ENCODE data around the gene PHB1. TPM values are rescaled to one million over a fixed set of nuclear protein-coding genes. Genes with fewer than 3 reads are reported as not detected.

PHB1 gene
- total RNA-seq, 4 donors from 2014 or later = 83.5 to 114 (median 90.4) TPM

- WGBS, 2 donors = 0 to 1% methylated on average over 10 of the region's 10 CpGs
- Histone ChIP-seq H3K4me3 (peak overlapping the region; percentile 68 to 96 (median 78)), H3K27ac (peak overlapping the region in 2 of 4 donors; percentile 32 to 82), H3K9me3 (no peaks in the 10 kb centered on the region), H3K27me3 (no peaks in the 10 kb centered on the region), H3K36me3 (peaks cover 0 to 39% (median 0%) of the 10 kb centered on the region in 3 donors), H3K4me1 (peaks cover 0 to 26% (median 12%) of the 10 kb centered on the region in 4 donors)
- TF ChIP-seq, protein P1, sequence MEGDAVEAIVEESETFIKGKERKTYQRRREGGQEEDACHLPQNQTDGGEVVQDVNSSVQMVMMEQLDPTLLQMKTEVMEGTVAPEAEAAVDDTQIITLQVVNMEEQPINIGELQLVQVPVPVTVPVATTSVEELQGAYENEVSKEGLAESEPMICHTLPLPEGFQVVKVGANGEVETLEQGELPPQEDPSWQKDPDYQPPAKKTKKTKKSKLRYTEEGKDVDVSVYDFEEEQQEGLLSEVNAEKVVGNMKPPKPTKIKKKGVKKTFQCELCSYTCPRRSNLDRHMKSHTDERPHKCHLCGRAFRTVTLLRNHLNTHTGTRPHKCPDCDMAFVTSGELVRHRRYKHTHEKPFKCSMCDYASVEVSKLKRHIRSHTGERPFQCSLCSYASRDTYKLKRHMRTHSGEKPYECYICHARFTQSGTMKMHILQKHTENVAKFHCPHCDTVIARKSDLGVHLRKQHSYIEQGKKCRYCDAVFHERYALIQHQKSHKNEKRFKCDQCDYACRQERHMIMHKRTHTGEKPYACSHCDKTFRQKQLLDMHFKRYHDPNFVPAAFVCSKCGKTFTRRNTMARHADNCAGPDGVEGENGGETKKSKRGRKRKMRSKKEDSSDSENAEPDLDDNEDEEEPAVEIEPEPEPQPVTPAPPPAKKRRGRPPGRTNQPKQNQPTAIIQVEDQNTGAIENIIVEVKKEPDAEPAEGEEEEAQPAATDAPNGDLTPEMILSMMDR (IDR thresholded peaks at IDR 0.05) = no peak
- no peak for TF ChIP-seq POLR2A (IDR thresholded peaks at IDR 0.05)
- no peak for DNase-seq (ENCODE audit: low spot score in 2 of 2)
Measured at GRCh38 chr17:49414271-49414621, 436 bp downstream of the PHB1 start.

DNA sequence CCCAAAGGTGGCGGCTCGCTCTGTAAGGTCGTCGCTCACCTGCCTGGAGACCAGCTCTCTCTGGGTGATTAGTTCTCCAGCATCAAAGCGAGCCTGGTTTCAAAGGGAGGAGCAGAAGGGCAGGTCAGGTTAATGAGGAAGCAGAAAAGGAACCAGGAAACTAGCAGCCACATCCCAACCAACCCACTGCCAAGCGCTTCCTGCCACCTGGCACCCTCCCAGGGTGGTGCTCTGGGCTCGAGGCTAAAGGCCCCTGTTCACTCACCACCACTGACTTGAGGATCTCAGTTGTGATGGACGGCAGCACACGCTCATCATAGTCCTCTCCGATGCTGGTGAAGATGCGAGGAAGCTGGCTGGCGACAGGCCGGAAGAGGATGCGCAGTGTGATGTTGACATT is 5.6 kb downstream of the PHB1 start:
- DNase-seq (ENCODE audit: low spot score in 2 of 2) = no peak
- H3K36me3 ChIP-seq = peaks cover 0 to 88% (median 8%) of the 10 kb centered on the region in 3 donors

DNA sequence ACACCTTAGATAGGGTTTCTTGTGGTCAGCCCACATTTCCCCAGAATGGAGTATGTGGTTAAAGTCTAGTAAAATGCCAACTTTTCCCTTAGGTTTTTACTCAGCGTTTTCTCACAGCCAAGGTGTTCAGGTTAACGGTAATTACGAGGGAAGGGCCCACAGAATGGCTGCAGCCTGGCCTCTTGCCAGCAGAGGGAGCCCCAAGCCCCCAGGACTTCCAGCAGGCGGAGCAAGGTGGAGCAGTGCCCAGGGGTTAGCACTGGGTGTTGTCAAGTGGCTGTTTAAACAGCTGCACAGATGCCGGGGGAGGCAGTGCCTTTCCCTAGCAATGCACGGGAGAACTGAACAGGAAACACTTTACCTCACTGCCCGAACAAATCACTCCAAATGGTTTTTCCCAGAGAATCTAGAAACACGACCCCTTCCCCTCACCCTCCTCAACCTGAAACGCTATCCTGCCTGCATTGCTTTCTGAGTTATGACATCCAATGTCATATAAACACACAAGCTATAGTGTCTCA is 6.6 kb downstream of the PHB1 start:
- H3K9me3 ChIP-seq = no peaks in the 10 kb centered on the region
- H3K27me3 ChIP-seq = no peaks in the 10 kb centered on the region
- peak; percentile 70 to 74 for DNase-seq (ENCODE audit: low spot score in 2 of 2)
- WGBS, 2 donors = 24 to 32% methylated on average over 9 of the region's 9 CpGs
- H3K36me3 ChIP-seq = peaks cover 0 to 94% (median 8%) of the 10 kb centered on the region in 3 donors
- H3K4me3 ChIP-seq = no peak overlapping the region
- TF ChIP-seq EP300 (IDR thresholded peaks at IDR 0.05) (peak in 1 of 2 donors; percentile 59), POLR2A (IDR thresholded peaks at IDR 0.05) (no peak)
- TF ChIP-seq, protein P1 (IDR thresholded peaks at IDR 0.05) = peak; percentile 52 to 87 (median 77)
- peak overlapping the region; percentile 14 to 72 (median 46) for H3K27ac ChIP-seq
- H3K4me1 ChIP-seq = peaks cover 0 to 36% (median 6%) of the 10 kb centered on the region in 4 donors

More for the DNA sequence above, 5.6 kb downstream of the PHB1 start:
- Histone ChIP-seq H3K9me3 (no peaks in the 10 kb centered on the region), H3K27ac (peak overlapping the region in 3 of 4 donors; percentile 14 to 72 (median 25)), H3K4me1 (peaks cover 0 to 39% (median 11%) of the 10 kb centered on the region in 4 donors), H3K4me3 (no peak overlapping the region), H3K27me3 (no peaks in the 10 kb centered on the region)
- TF ChIP-seq, protein P1 (IDR thresholded peaks at IDR 0.05) = no peak
- TF ChIP-seq POLR2A (IDR thresholded peaks at IDR 0.05) (no peak), EP300 (IDR thresholded peaks at IDR 0.05) (no peak)
- 81 to 84% methylated on average over 14 of the region's 14 CpGs for WGBS, 2 donors

GRCh38 chr17:49407086-49407485 is 7.6 kb downstream of the PHB1 start:
- TF ChIP-seq, protein P1 (IDR thresholded peaks at IDR 0.05) = no peak
- no peak for TF ChIP-seq POLR2A (IDR thresholded peaks at IDR 0.05)
- no peak for TF ChIP-seq EP300 (IDR thresholded peaks at IDR 0.05)
- no peaks in the 10 kb centered on the region for H3K9me3 ChIP-seq
- no peak for DNase-seq (ENCODE audit: low spot score in 2 of 2)
- peaks cover 0 to 40% (median 10%) of the 10 kb centered on the region in 4 donors for H3K4me1 ChIP-seq
- peaks cover 0 to 91% (median 8%) of the 10 kb centered on the region in 3 donors for H3K36me3 ChIP-seq
- H3K27ac ChIP-seq = peak overlapping the region in 2 of 4 donors; percentile 3 to 72
- WGBS, 2 donors = 79 to 86% methylated on average over 9 of the region's 9 CpGs
- no peaks in the 10 kb centered on the region for H3K27me3 ChIP-seq
- H3K4me3 ChIP-seq = no peak overlapping the region

- no peaks in the 10 kb centered on the region for H3K27me3 ChIP-seq
- H3K36me3 ChIP-seq = peaks cover 0 to 86% (median 8%) of the 10 kb centered on the region in 3 donors
- H3K9me3 ChIP-seq = no peaks in the 10 kb centered on the region
- TF ChIP-seq, protein P1 (IDR thresholded peaks at IDR 0.05) = no peak
- no peak for TF ChIP-seq POLR2A (IDR thresholded peaks at IDR 0.05)
- no peak for TF ChIP-seq EP300 (IDR thresholded peaks at IDR 0.05)
- no peak for DNase-seq (ENCODE audit: low spot score in 2 of 2)
- 70 to 77% methylated on average over 9 of the region's 9 CpGs for WGBS, 2 donors
- peak overlapping the region in 2 of 4 donors; percentile 3 to 72 for H3K27ac ChIP-seq
- H3K4me1 ChIP-seq = peaks cover 0 to 45% (median 15%) of the 10 kb centered on the region in 4 donors
- H3K4me3 ChIP-seq = no peak overlapping the region
Measured at GRCh38 chr17:49406421-49407061, 8.1 kb downstream of the PHB1 start.

All from tibial nerve (tissue), 4 donors.